ENCODE results near the gene PTGER2. TPM values are rescaled to one million over a fixed set of nuclear protein-coding genes. Genes with fewer than 3 reads are reported as not detected.

Gene PTGER2
- total RNA-seq, 2 donors from 2014 or later = 3.3 to 4.3 TPM

- no peak for DNase-seq (ENCODE audit: low spot score)
- H3K9me3 ChIP-seq = no peaks in the 10 kb centered on the region
Observed at GRCh38 chr14:52352061-52352491, 38.0 kb downstream of the PTGER2 start.

GRCh38 chr14:52352569-52352968 lies 38.5 kb downstream of the PTGER2 start:
- no peaks in the 10 kb centered on the region for H3K36me3 ChIP-seq
- DNase-seq (ENCODE audit: low spot score) (no peak), ATAC-seq (ENCODE audit: insufficient number of reproducible peaks, low FRiP score, low read depth) (no peak)
- H3K4me3 ChIP-seq = no peak overlapping the region
- TF ChIP-seq CTCF (IDR thresholded peaks at IDR 0.05) = no peak
- H3K27ac ChIP-seq = no peak overlapping the region
- H3K4me1 ChIP-seq (ENCODE audit: control insufficient read depth in 1 of 2, low read depth in 2 of 2) = peaks cover 9 to 24% of the 10 kb centered on the region in 2 donors
- no peaks in the 10 kb centered on the region for H3K9me3 ChIP-seq
- no peaks in the 10 kb centered on the region for H3K27me3 ChIP-seq (replicated peaks; ENCODE audit: insufficient read depth)

More at GRCh38 chr14:52352061-52352491, 38.0 kb downstream of the PTGER2 start:
- no peak overlapping the region for H3K27ac ChIP-seq
- ATAC-seq (ENCODE audit: insufficient number of reproducible peaks, low FRiP score, low read depth) = no peak
- no peaks in the 10 kb centered on the region for H3K27me3 ChIP-seq (replicated peaks; ENCODE audit: insufficient read depth)
- H3K4me3 ChIP-seq = no peak overlapping the region
- no peaks in the 10 kb centered on the region for H3K36me3 ChIP-seq
- no peak for TF ChIP-seq CTCF (IDR thresholded peaks at IDR 0.05)
- H3K4me1 ChIP-seq (ENCODE audit: control insufficient read depth in 1 of 2, low read depth in 2 of 2) = peaks cover 9 to 24% of the 10 kb centered on the region in 2 donors

DNA sequence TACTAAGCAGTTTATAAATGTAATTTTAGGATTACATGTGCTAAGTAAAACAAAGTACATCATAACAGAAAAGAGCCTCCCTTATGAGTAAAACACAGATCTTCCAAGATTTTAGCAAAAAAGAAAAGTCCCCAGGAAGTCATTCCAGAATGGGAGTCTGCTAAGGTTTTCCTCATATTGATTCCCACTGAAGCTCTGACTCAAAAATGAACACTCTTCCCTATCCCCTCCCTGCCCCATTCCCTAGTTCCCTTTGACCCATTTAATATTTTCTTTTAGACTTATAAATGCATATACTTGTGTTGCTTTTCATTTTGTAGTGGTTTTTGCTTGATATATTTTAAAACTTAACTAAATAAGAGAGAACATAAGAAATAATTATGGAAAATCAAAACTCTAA lies 40.1 kb downstream of the PTGER2 start:
- no peaks in the 10 kb centered on the region for H3K27me3 ChIP-seq (replicated peaks; ENCODE audit: insufficient read depth)
- H3K36me3 ChIP-seq = no peaks in the 10 kb centered on the region
- H3K27ac ChIP-seq = peak overlapping the region in 1 of 2 donors; percentile 52
- no peaks in the 10 kb centered on the region for H3K9me3 ChIP-seq
- peaks cover 9 to 24% of the 10 kb centered on the region in 2 donors for H3K4me1 ChIP-seq (ENCODE audit: control insufficient read depth in 1 of 2, low read depth in 2 of 2)
- H3K4me3 ChIP-seq = no peak overlapping the region
- no peak for TF ChIP-seq CTCF (IDR thresholded peaks at IDR 0.05)
- ATAC-seq (ENCODE audit: insufficient number of reproducible peaks, low FRiP score, low read depth) (no peak), DNase-seq (ENCODE audit: low spot score) (no peak)

- ATAC-seq (ENCODE audit: insufficient number of reproducible peaks, low FRiP score, low read depth) (no peak), DNase-seq (ENCODE audit: low spot score) (no peak)
- peak overlapping the region in 1 of 2 donors; percentile 52 for H3K27ac ChIP-seq
Observed at GRCh38 chr14:52355016-52355431, 40.9 kb downstream of the PTGER2 start.

GRCh38 chr14:52355526-52355925 lies 41.4 kb downstream of the PTGER2 start:
- Histone ChIP-seq H3K4me3 (no peak overlapping the region), H3K27ac (peak overlapping the region in 1 of 2 donors; percentile 13), H3K4me1 (ENCODE audit: control insufficient read depth in 1 of 2, low read depth in 2 of 2) (peaks cover 9 to 24% of the 10 kb centered on the region in 2 donors), H3K36me3 (no peaks in the 10 kb centered on the region), H3K9me3 (no peaks in the 10 kb centered on the region), H3K27me3 (replicated peaks; ENCODE audit: insufficient read depth) (no peaks in the 10 kb centered on the region)
- DNase-seq (ENCODE audit: low spot score) = no peak
- no peak for ATAC-seq (ENCODE audit: insufficient number of reproducible peaks, low FRiP score, low read depth)
- no peak for TF ChIP-seq CTCF (IDR thresholded peaks at IDR 0.05)

More at GRCh38 chr14:52355016-52355431, 40.9 kb downstream of the PTGER2 start:
- Histone ChIP-seq H3K9me3 (no peaks in the 10 kb centered on the region), H3K4me1 (ENCODE audit: control insufficient read depth in 1 of 2, low read depth in 2 of 2) (peaks cover 9 to 24% of the 10 kb centered on the region in 2 donors), H3K27me3 (replicated peaks; ENCODE audit: insufficient read depth) (no peaks in the 10 kb centered on the region), H3K36me3 (no peaks in the 10 kb centered on the region), H3K4me3 (peak overlapping the region; percentile 36)
- no peak for TF ChIP-seq CTCF (IDR thresholded peaks at IDR 0.05)

All from thoracic aorta (tissue), 2 donors.